ENCODE data around the gene XCL1. TPM values are rescaled to one million over a fixed set of nuclear protein-coding genes. Genes with fewer than 3 reads are reported as not detected.
"Not testable (repeated sequence)": the region's sequence is repeated elsewhere in the genome, so short reads cannot be mapped to it uniquely, and the experiment has no call there.

Gene XCL1, protein sequence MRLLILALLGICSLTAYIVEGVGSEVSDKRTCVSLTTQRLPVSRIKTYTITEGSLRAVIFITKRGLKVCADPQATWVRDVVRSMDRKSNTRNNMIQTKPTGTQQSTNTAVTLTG
- 1 to 10 TPM in 1 of 4 donors, under 1 TPM in 2, not detected in 1; 0.42 to 1.2 (median 0.91) TPM for total RNA-seq

DNA sequence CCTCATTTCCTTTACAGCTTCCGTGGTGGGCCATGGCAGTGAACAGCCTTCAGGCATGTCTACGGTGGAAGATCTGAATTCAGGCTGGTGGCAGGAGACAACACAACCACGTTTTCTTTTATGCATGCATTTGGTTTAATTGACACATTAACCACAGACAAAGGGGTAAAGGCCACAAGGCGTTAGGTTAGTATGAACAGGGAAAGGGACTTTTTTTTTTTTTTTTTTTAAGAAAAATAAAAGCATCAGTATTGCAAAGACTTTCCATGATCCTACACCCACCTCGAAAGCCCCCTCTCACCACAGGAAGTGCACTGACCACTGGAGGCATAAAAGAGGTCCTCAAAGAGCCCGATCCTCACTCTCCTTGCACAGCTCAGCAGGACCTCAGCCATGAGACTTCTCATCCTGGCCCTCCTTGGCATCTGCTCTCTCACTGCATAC lies at the start of gene XCL1:
TSS of gene XCL1 (plus strand) at position 361 of the 444 bp plus-strand sequence. CDS start at position 394, 33 bp downstream.
- DNase-seq (ENCODE audit: extremely low spot score); H3K4me3 ChIP-seq; intact Hi-C loops (cut with DNase I); H3K4me1 ChIP-seq; H3K36me3 ChIP-seq; H3K27me3 ChIP-seq; H3K9me3 ChIP-seq; H3K27ac ChIP-seq (replicated peaks in 1 of 4): not testable (repeated sequence)
- 97% methylated on average over 4 of the region's 6 CpGs for WGBS

DNA sequence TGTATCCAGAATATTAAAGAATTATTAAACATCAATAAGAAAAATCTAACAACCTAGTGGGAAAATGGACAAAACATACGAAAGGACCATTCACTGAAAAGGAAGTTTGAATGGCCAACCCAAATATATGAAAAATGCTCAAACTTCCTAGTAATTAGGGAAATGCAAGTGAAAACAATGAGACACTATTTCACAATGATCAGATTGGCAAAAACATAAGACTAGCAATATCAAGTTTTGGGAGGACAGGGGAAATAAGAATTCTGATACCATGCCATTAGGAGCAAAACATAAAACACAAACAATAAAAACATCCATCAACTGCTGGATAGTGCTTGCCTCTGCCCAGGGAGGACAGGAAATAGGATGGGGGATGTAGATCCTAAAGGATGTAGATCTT lies 46.9 kb upstream of the XCL1 start:
- Histone ChIP-seq H3K27ac (replicated peaks in 1 of 4) (no peak overlapping the region), H3K27me3 (no peaks in the 10 kb centered on the region), H3K9me3 (no peaks in the 10 kb centered on the region), H3K4me1 (no peaks in the 10 kb centered on the region), H3K36me3 (no peaks in the 10 kb centered on the region), H3K4me3 (no peak overlapping the region)
- TF ChIP-seq POLR2AphosphoS5 (IDR thresholded peaks at IDR 0.05) (no peak), POLR2A (IDR thresholded peaks at IDR 0.05; ENCODE audit: low read depth) (no peak), EP300 (IDR thresholded peaks at IDR 0.05) (no peak)
- TF ChIP-seq, protein P1, sequence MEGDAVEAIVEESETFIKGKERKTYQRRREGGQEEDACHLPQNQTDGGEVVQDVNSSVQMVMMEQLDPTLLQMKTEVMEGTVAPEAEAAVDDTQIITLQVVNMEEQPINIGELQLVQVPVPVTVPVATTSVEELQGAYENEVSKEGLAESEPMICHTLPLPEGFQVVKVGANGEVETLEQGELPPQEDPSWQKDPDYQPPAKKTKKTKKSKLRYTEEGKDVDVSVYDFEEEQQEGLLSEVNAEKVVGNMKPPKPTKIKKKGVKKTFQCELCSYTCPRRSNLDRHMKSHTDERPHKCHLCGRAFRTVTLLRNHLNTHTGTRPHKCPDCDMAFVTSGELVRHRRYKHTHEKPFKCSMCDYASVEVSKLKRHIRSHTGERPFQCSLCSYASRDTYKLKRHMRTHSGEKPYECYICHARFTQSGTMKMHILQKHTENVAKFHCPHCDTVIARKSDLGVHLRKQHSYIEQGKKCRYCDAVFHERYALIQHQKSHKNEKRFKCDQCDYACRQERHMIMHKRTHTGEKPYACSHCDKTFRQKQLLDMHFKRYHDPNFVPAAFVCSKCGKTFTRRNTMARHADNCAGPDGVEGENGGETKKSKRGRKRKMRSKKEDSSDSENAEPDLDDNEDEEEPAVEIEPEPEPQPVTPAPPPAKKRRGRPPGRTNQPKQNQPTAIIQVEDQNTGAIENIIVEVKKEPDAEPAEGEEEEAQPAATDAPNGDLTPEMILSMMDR (IDR thresholded peaks at IDR 0.05), result no peak
- 69% methylated on average over 1 of the region's 1 CpG for WGBS
- no peak for DNase-seq (ENCODE audit: extremely low spot score)
- intact Hi-C loops (cut with DNase I), result no loop called here

DNA sequence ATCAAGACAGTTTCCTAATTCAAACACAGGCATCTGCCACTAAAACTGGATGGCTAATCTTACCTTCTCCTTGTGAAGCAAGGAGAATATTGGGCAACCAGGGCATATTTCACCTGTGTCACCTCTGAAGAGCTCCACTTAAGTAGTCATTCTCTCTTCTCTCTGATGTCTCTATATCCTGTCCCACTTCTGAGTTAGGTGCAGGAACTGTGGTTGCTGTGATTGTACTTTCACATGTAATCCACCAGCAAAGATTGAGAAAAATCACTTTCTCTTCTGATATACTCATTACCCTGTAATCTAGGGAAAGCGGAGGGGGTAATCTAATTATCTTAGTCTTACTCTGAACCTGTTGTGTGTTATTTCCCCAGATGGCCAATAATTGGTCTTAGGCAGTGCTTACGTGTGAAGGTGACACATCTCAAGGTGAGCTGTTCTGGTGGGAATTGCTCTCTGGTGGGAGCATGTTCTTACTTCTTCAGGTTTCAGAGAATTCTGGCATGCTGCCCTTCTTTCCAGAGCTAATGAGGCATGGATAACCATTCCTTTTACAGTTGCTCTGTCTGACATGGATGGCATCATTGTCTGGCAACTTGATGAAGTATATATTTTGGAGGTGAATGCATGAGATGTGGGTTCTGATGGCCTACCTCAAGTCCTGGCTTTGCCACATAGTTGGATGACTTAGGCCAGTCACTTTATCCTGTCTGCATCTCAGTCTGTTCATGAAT lies 44.6 kb upstream of the XCL1 start:
- intact Hi-C loops (cut with DNase I), result no loop called here
- no peak overlapping the region for H3K27ac ChIP-seq (replicated peaks in 1 of 4)
- no peaks in the 10 kb centered on the region for H3K9me3 ChIP-seq

GRCh38 chr1:168535536-168535935 lies 40.9 kb upstream of the XCL1 start:
- WGBS, result 36% methylated on average over 1 of the region's 1 CpG
- H3K27ac ChIP-seq (replicated peaks in 1 of 4), result no peak overlapping the region
- no peak for TF ChIP-seq POLR2A (IDR thresholded peaks at IDR 0.05; ENCODE audit: low read depth)
- no peak for TF ChIP-seq EP300 (IDR thresholded peaks at IDR 0.05)
- TF ChIP-seq POLR2AphosphoS5 (IDR thresholded peaks at IDR 0.05), result no peak
- TF ChIP-seq, protein P1 (IDR thresholded peaks at IDR 0.05), result no peak

More for the DNA sequence above, 44.6 kb upstream of the XCL1 start:
- TF ChIP-seq POLR2A (IDR thresholded peaks at IDR 0.05; ENCODE audit: low read depth) (no peak), POLR2AphosphoS5 (IDR thresholded peaks at IDR 0.05) (no peak), EP300 (IDR thresholded peaks at IDR 0.05) (no peak)
- TF ChIP-seq, protein P1 (IDR thresholded peaks at IDR 0.05), result no peak
- WGBS, result 100% methylated on average over 2 of the region's 2 CpGs
- no peak overlapping the region for H3K4me3 ChIP-seq
- peaks cover 0 to 6% (median 0%) of the 10 kb centered on the region in 4 donors for H3K4me1 ChIP-seq
- no peaks in the 10 kb centered on the region for H3K36me3 ChIP-seq
- DNase-seq (ENCODE audit: extremely low spot score), result no peak
- H3K27me3 ChIP-seq, result no peaks in the 10 kb centered on the region

DNA sequence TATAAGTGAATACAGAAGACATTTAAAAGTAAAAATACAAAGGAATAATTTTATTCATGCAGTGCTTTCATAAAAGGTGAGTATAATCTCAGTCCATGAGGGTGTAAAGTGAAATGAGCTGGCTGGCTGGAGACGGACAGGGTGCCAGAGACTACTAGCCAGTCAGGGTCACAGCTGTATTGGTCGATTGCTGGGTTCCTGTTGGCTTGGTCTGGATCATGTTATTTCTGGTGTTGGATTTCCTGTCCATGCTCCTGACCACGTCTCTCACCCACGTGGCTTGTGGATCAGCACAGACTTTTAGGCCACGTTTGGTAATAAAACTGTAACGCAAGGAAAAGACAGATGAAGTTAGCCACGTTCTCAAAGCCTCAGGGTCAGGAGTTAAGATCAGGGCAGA lies 35.6 kb upstream of the XCL1 start:
- H3K27ac ChIP-seq (replicated peaks in 1 of 4); intact Hi-C loops (cut with DNase I); DNase-seq (ENCODE audit: extremely low spot score); H3K9me3 ChIP-seq; H3K4me3 ChIP-seq; H3K27me3 ChIP-seq; H3K4me1 ChIP-seq; H3K36me3 ChIP-seq: not testable (repeated sequence)
- 64% methylated on average over 7 of the region's 7 CpGs for WGBS

More at GRCh38 chr1:168535536-168535935, 40.9 kb upstream of the XCL1 start:
- Histone ChIP-seq H3K9me3 (no peaks in the 10 kb centered on the region), H3K27me3 (no peaks in the 10 kb centered on the region), H3K4me1 (peaks cover 0 to 6% (median 0%) of the 10 kb centered on the region in 4 donors), H3K36me3 (no peaks in the 10 kb centered on the region), H3K4me3 (no peak overlapping the region)
- intact Hi-C loops (cut with DNase I), result no loop called here
- no peak for DNase-seq (ENCODE audit: extremely low spot score)

DNA sequence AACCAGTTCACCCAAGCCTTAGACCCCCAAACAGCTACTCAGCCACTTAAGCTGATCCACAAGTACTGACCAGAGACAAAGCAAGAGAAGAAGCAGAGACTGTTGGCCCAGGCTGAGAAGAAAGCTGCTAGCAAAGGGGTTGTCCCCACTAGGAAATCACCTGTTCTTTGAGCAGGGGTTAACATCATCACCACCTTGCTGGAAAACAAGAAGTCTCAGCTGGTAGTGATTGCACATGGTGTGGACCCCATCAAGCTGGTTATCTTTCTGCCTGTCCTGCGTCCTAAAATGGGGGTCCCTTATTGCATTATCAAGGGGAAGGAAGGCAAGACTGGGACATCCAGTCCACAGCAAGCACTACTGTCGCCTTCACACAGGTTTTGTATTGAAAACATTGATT lies 33.4 kb upstream of the XCL1 start:
- H3K27me3 ChIP-seq; H3K4me1 ChIP-seq; H3K36me3 ChIP-seq; H3K27ac ChIP-seq (replicated peaks in 1 of 4); DNase-seq (ENCODE audit: extremely low spot score); H3K9me3 ChIP-seq; intact Hi-C loops (cut with DNase I); H3K4me3 ChIP-seq: not testable (repeated sequence)
- 79% methylated on average over 2 of the region's 2 CpGs for WGBS

DNA sequence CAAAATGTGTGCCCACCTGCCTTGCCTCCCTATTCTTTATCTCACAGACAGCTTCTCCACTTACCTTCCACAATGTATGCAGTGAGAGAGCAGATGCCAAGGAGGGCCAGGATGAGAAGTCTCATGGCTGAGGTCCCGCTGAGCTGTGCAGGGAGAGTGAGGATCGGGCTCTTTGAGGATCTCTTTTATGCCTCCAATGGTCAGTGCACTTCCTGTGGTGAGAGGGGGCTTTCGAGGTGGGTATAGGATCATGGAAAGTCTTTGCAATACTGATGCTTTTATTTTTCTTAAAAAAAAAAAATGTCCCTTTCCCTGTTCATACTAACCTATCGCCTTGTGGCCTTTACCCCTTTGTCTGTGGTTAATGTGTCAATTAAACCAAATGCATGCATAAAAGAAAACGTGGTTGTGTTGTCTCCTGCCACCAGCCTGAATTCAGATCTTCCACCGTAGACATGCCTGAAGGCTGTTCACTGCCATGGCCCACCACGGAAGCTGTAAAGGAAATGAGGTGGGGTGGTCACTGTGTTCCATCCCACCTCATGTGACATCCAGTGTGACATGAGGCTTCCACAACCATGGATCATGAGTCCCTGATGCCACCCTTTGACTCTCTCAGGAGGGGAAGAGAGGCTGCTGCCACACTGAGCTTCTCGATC lies 32.4 kb upstream of the XCL1 start, which contains the start of gene XCL2:
TSS of gene XCL2 (minus strand) at position 158 of the 659 bp plus-strand sequence. CDS start at position 125, 33 bp downstream.
- H3K27ac ChIP-seq (replicated peaks in 1 of 4); H3K9me3 ChIP-seq; H3K4me3 ChIP-seq; H3K36me3 ChIP-seq; H3K4me1 ChIP-seq; intact Hi-C loops (cut with DNase I); H3K27me3 ChIP-seq; DNase-seq (ENCODE audit: extremely low spot score): not testable (repeated sequence)
- 98% methylated on average over 5 of the region's 8 CpGs for WGBS
